Neuronal stem cell (in vitro differentiated cells): ENCODE data around the gene FUBP1.

ENCODE experiments used
- DNase-seq: peaks from one replicate; pipeline ENCODE4 v3.0.0-alpha.2; 2013; ENCODE audit warnings: low spot score
- H2AFZ ChIP-seq: one replicate; pipeline ENCODE4 v1.6.1; 2013; ENCODE audit warnings: mild to moderate bottlenecking, low read length, inconsistent platforms
- H2AK5ac ChIP-seq: 2 replicates; pipeline ENCODE4 v1.6.1; 2013; ENCODE audit warnings: low read depth, mild to moderate bottlenecking, inconsistent platforms, low read length, moderate library complexity, mixed read lengths
- H2BK120ac ChIP-seq: 2 replicates; pipeline ENCODE4 v1.6.1; 2013; ENCODE audit warnings: low read depth, mild to moderate bottlenecking, inconsistent platforms, low read length, moderate library complexity, mixed read lengths
- H2BK12ac ChIP-seq: one replicate; pipeline ENCODE4 v1.6.1; 2013; ENCODE audit warnings: low read length, inconsistent platforms
- H2BK15ac ChIP-seq: 2 replicates; pipeline ENCODE4 v1.6.1; 2013; ENCODE audit warnings: mild to moderate bottlenecking, low read length, inconsistent platforms, mixed read lengths
- H2BK5ac ChIP-seq: one replicate; pipeline ENCODE4 v1.6.1; 2013; ENCODE audit warnings: inconsistent platforms, mild to moderate bottlenecking, low read length, moderate library complexity
- H3K14ac ChIP-seq: one replicate; pipeline ENCODE4 v1.6.1; 2013; ENCODE audit warnings: low read length, inconsistent platforms
- H3K18ac ChIP-seq: 2 replicates; pipeline ENCODE4 v1.6.1; 2013; ENCODE audit warnings: low read length, inconsistent platforms
- H3K23ac ChIP-seq: 2 replicates; pipeline ENCODE4 v1.6.1; 2013; ENCODE audit warnings: low read depth, mild to moderate bottlenecking, mixed read lengths, low read length, inconsistent platforms; ENCODE audit not compliant: poor library complexity
- H3K27ac ChIP-seq: replicated peaks from 3 replicates; pipeline ENCODE4 v1.5.1; 2013; ENCODE audit warnings: low read length, inconsistent platforms
- H3K27me3 ChIP-seq, 3 experiments: 2 replicates each; pipeline ENCODE4 v1.6.1; 2013; ENCODE audit warnings: low read length in 3 of 3, mild to moderate bottlenecking in 2 of 3, inconsistent platforms in 1 of 3, low read depth in 1 of 3, mixed read lengths in 1 of 3, moderate library complexity in 1 of 3; ENCODE audit not compliant: control insufficient read depth in 3 of 3, insufficient read depth in 3 of 3
- H3K36me3 ChIP-seq, 2 donors: replicated peaks in 1 of 2; 2 replicates each; pipeline ENCODE4 v1.6.1; 2013; ENCODE audit warnings: low read length in 2 of 2; ENCODE audit not compliant: control insufficient read depth in 2 of 2, insufficient read depth in 2 of 2
- H3K4ac ChIP-seq: 2 replicates; pipeline ENCODE4 v1.6.1; 2013; ENCODE audit warnings: inconsistent platforms, mild to moderate bottlenecking, low read length, moderate library complexity
- H3K4me1 ChIP-seq, 2 donors: 1 replicate in 1 of 2; 2 replicates in 1 of 2; pipeline ENCODE4 v1.6.1; 2013; ENCODE audit warnings: low read length in 2 of 2, low read depth in 1 of 2; ENCODE audit not compliant: control insufficient read depth in 2 of 2, insufficient read depth in 1 of 2
- H3K4me2 ChIP-seq: one replicate; pipeline ENCODE4 v1.6.1; 2013; ENCODE audit warnings: mild to moderate bottlenecking, low read length, inconsistent platforms; ENCODE audit not compliant: insufficient read depth, poor library complexity, severe bottlenecking
- H3K4me3 ChIP-seq, 2 donors: 2 replicates each; pipeline ENCODE4 v1.5.1; 2013; ENCODE audit warnings: low read length in 2 of 2, mild to moderate bottlenecking in 2 of 2, inconsistent platforms in 1 of 2, moderate library complexity in 1 of 2
- H3K79me1 ChIP-seq: one replicate; pipeline ENCODE4 v1.6.1; 2013; ENCODE audit warnings: low read depth, mild to moderate bottlenecking, inconsistent platforms, low read length, moderate library complexity
- H3K9ac ChIP-seq: one replicate; pipeline ENCODE4 v1.6.1; 2013; ENCODE audit warnings: mild to moderate bottlenecking, low read depth, low read length, inconsistent platforms; ENCODE audit not compliant: poor library complexity
- H3K9me3 ChIP-seq, 2 donors: replicated peaks in 1 of 2; 2 replicates each; pipeline versions ENCODE3 to v1.6.1; 2013; ENCODE audit warnings: low read length in 2 of 2, mild to moderate bottlenecking in 2 of 2, inconsistent platforms in 1 of 2, low read depth in 1 of 2, mixed read lengths in 1 of 2, moderate library complexity in 1 of 2; ENCODE audit not compliant: control insufficient read depth in 2 of 2, insufficient read depth in 1 of 2
- H4K8ac ChIP-seq: one replicate; pipeline ENCODE4 v1.6.1; 2013; ENCODE audit warnings: low read depth, mild to moderate bottlenecking, inconsistent platforms, low read length, moderate library complexity
- H4K91ac ChIP-seq: one replicate; pipeline ENCODE4 v1.6.1; 2013; ENCODE audit warnings: low read length, low read depth, mild to moderate bottlenecking, inconsistent platforms; ENCODE audit not compliant: poor library complexity
- WGBS, 2 donors: extraction: QIAGEN DNeasy Blood & Tissue Kit; methylation state at CpG; one replicate each; pipeline ENCODE4 v1.1.7; 2013; ENCODE audit warnings: missing lambda C conversion rate in 2 of 2, mixed read lengths in 1 of 2; ENCODE audit not compliant: insufficient read length in 2 of 2, insufficient replicate concordance in 1 of 2; ENCODE audit errors: extremely low coverage in 2 of 2; 5-methylcytosine and 5-hydroxymethylcytosine counted together

Gene FUBP1

GRCh38 chr1:77977989-77978292, 931 bp downstream of the FUBP1 start:
- H2BK5ac ChIP-seq: no peak overlapping the region
- H2BK15ac ChIP-seq: no peak overlapping the region
- H3K27ac ChIP-seq: peak overlapping the region; percentile 84
- peaks cover 3% of the 10 kb centered on the region in 2 donors for H3K4me1 ChIP-seq
- no peak for DNase-seq
- peaks cover 0 to 37% of the 10 kb centered on the region in 2 donors for H3K9me3 ChIP-seq
- H3K27me3 ChIP-seq: no peaks in the 10 kb centered on the region
- H3K14ac ChIP-seq: no peak overlapping the region
- no peak overlapping the region for H3K18ac ChIP-seq
- peak overlapping the region; percentile 76 to 97 for H3K4me3 ChIP-seq
- H2BK120ac ChIP-seq: no peak overlapping the region
- H3K4me2 ChIP-seq: no peak overlapping the region
- no peak overlapping the region for H3K9ac ChIP-seq
- no peak overlapping the region for H4K8ac ChIP-seq
- no peak overlapping the region for H3K4ac ChIP-seq
- no peak overlapping the region for H2AFZ ChIP-seq
- no peak overlapping the region for H3K23ac ChIP-seq
- no peak overlapping the region for H2BK12ac ChIP-seq
- no peaks in the 10 kb centered on the region for H3K79me1 ChIP-seq
- no CpG with 5 or more reads among the region's 5 CpGs for WGBS, 2 donors
- H2AK5ac ChIP-seq: no peak overlapping the region
- no peak overlapping the region for H4K91ac ChIP-seq
- peaks cover 0 to 71% of the 10 kb centered on the region in 2 donors for H3K36me3 ChIP-seq

- Histone ChIP-seq H2AFZ (no peak overlapping the region), H3K36me3 (peaks cover 0 to 72% of the 10 kb centered on the region in 2 donors), H3K9me3 (peaks cover 0 to 41% of the 10 kb centered on the region in 2 donors), H3K14ac (no peak overlapping the region), H2BK120ac (no peak overlapping the region), H3K18ac (no peak overlapping the region), H3K4me3 (peak overlapping the region; percentile 63 to 76), H4K91ac (no peak overlapping the region), H3K4ac (no peak overlapping the region), H4K8ac (no peak overlapping the region), H3K4me2 (peak overlapping the region; percentile 44), H3K23ac (no peak overlapping the region), H3K27me3 (no peaks in the 10 kb centered on the region), H2BK12ac (no peak overlapping the region), H2AK5ac (no peak overlapping the region), H2BK5ac (no peak overlapping the region), H2BK15ac (no peak overlapping the region), H3K4me1 (peaks cover 0 to 3% of the 10 kb centered on the region in 2 donors), H3K9ac (no peak overlapping the region), H3K27ac (no peak overlapping the region), H3K79me1 (no peaks in the 10 kb centered on the region)
- no CpG with 5 or more reads among the region's 13 CpGs for WGBS, 2 donors
- no peak for DNase-seq
Measured at GRCh38 chr1:77976433-77977076, 2.3 kb downstream of the FUBP1 start.

GRCh38 chr1:77975907-77976306, 3.0 kb downstream of the FUBP1 start:
- no peak overlapping the region for H2AFZ ChIP-seq
- no peak overlapping the region for H3K4ac ChIP-seq
- no peak overlapping the region for H2BK120ac ChIP-seq
- H3K23ac ChIP-seq: no peak overlapping the region
- no peak overlapping the region for H3K18ac ChIP-seq
- no peak overlapping the region for H4K8ac ChIP-seq
- H4K91ac ChIP-seq: no peak overlapping the region
- DNase-seq: no peak
- H3K9me3 ChIP-seq: peaks cover 0 to 42% of the 10 kb centered on the region in 2 donors
- H3K27me3 ChIP-seq: no peaks in the 10 kb centered on the region
- H2BK15ac ChIP-seq: no peak overlapping the region
- H2BK5ac ChIP-seq: no peak overlapping the region
- no CpG with 5 or more reads among the region's 2 CpGs for WGBS, 2 donors
- peak overlapping the region in 1 of 2 donors; percentile 5 for H3K4me3 ChIP-seq
- no peaks in the 10 kb centered on the region for H3K79me1 ChIP-seq
- H2AK5ac ChIP-seq: no peak overlapping the region
- H3K4me1 ChIP-seq: peaks cover 0 to 3% of the 10 kb centered on the region in 2 donors
- peaks cover 0 to 72% of the 10 kb centered on the region in 2 donors for H3K36me3 ChIP-seq
- no peak overlapping the region for H3K14ac ChIP-seq
- H3K9ac ChIP-seq: no peak overlapping the region
- H3K4me2 ChIP-seq: no peak overlapping the region
- no peak overlapping the region for H2BK12ac ChIP-seq
- no peak overlapping the region for H3K27ac ChIP-seq

GRCh38 chr1:77975386-77975785, 3.5 kb downstream of the FUBP1 start:
- H2BK12ac ChIP-seq: no peak overlapping the region
- no peak overlapping the region for H3K4ac ChIP-seq
- no peaks in the 10 kb centered on the region for H3K27me3 ChIP-seq
- H3K14ac ChIP-seq: no peak overlapping the region
- H3K79me1 ChIP-seq: no peaks in the 10 kb centered on the region
- H2AK5ac ChIP-seq: no peak overlapping the region
- peaks cover 0 to 43% of the 10 kb centered on the region in 2 donors for H3K9me3 ChIP-seq
- no peak overlapping the region for H3K4me3 ChIP-seq
- no peak overlapping the region for H3K9ac ChIP-seq
- H3K36me3 ChIP-seq: peaks cover 0 to 74% of the 10 kb centered on the region in 2 donors
- H3K23ac ChIP-seq: no peak overlapping the region
- no peak overlapping the region for H3K18ac ChIP-seq
- no peak overlapping the region for H2BK15ac ChIP-seq
- WGBS, 2 donors: no CpG with 5 or more reads among the region's 4 CpGs
- H3K27ac ChIP-seq: no peak overlapping the region
- H3K4me2 ChIP-seq: no peak overlapping the region
- H2AFZ ChIP-seq: no peak overlapping the region
- H3K4me1 ChIP-seq: peaks cover 0 to 3% of the 10 kb centered on the region in 2 donors
- DNase-seq: no peak
- H4K8ac ChIP-seq: no peak overlapping the region
- H4K91ac ChIP-seq: no peak overlapping the region
- H2BK120ac ChIP-seq: no peak overlapping the region
- no peak overlapping the region for H2BK5ac ChIP-seq
